ENCODE data around the gene PAK5.

The PAK5 gene

GRCh38 chr20:9581509-9581908, 257.4 kb downstream of the PAK5 start:
- no peak overlapping the region for H3K4me3 ChIP-seq (replicated peaks; ENCODE audit: low read depth, low read length)
- DNase-seq (ENCODE audit: low read depth), result no peak
- TF ChIP-seq CTCF (IDR thresholded peaks at IDR 0.05; ENCODE audit: low read length, missing control alignments), result no peak

GRCh38 chr20:9578594-9578993, 260.3 kb downstream of the PAK5 start:
- no peak for DNase-seq (ENCODE audit: low read depth)
- TF ChIP-seq CTCF (IDR thresholded peaks at IDR 0.05; ENCODE audit: low read length, missing control alignments), result no peak
- no peak overlapping the region for H3K4me3 ChIP-seq (replicated peaks; ENCODE audit: low read depth, low read length)

GRCh38 chr20:9577397-9577796, 261.5 kb downstream of the PAK5 start:
- TF ChIP-seq CTCF (IDR thresholded peaks at IDR 0.05; ENCODE audit: low read length, missing control alignments), result no peak
- DNase-seq (ENCODE audit: low read depth), result no peak
- no peak overlapping the region for H3K4me3 ChIP-seq (replicated peaks; ENCODE audit: low read depth, low read length)

- no peak for TF ChIP-seq CTCF (IDR thresholded peaks at IDR 0.05; ENCODE audit: low read length, missing control alignments)
These were observed 262.2 kb downstream of the PAK5 start for GRCh38 chr20:9576695-9577094.

GRCh38 chr20:9575836-9576235, 263.0 kb downstream of the PAK5 start:
- DNase-seq (ENCODE audit: low read depth), result no peak
- TF ChIP-seq CTCF (IDR thresholded peaks at IDR 0.05; ENCODE audit: low read length, missing control alignments), result no peak
- H3K4me3 ChIP-seq (replicated peaks; ENCODE audit: low read depth, low read length), result no peak overlapping the region

More at GRCh38 chr20:9576695-9577094, 262.2 kb downstream of the PAK5 start:
- no peak for DNase-seq (ENCODE audit: low read depth)
- H3K4me3 ChIP-seq (replicated peaks; ENCODE audit: low read depth, low read length), result no peak overlapping the region

- no peak for DNase-seq (ENCODE audit: low read depth)
- H3K4me3 ChIP-seq (replicated peaks; ENCODE audit: low read depth, low read length), result no peak overlapping the region
- TF ChIP-seq CTCF (IDR thresholded peaks at IDR 0.05; ENCODE audit: low read length, missing control alignments), result no peak
These were observed 264.1 kb downstream of the PAK5 start for GRCh38 chr20:9574776-9575175.

- DNase-seq (ENCODE audit: low read depth), result no peak
- H3K4me3 ChIP-seq (replicated peaks; ENCODE audit: low read depth, low read length), result no peak overlapping the region
- no peak for TF ChIP-seq CTCF (IDR thresholded peaks at IDR 0.05; ENCODE audit: low read length, missing control alignments)
These were observed 264.7 kb downstream of the PAK5 start for GRCh38 chr20:9574181-9574580.

Data from fibroblast of pulmonary artery (primary cell).